PC-9 (cell line): Measurements from ENCODE around the gene PSME1.

Experiments
- EZH2 ChIP-seq: fragments of 200-600 bp; sonication (generic); IDR thresholded peaks from 2 replicates; pipeline ENCODE4 v1.8.0; 2017; ENCODE audit warnings: antibody characterized with exemption, low read depth
- TF ChIP-seq, protein P1 (sequence below): fragments of 200-600 bp; sonication (generic); conservative IDR thresholded peaks from 2 replicates; pipeline ENCODE4 v1.6.1; 2017; ENCODE audit warnings: mixed run types, antibody characterized with exemption, mild to moderate bottlenecking, moderate library complexity

DNA sequence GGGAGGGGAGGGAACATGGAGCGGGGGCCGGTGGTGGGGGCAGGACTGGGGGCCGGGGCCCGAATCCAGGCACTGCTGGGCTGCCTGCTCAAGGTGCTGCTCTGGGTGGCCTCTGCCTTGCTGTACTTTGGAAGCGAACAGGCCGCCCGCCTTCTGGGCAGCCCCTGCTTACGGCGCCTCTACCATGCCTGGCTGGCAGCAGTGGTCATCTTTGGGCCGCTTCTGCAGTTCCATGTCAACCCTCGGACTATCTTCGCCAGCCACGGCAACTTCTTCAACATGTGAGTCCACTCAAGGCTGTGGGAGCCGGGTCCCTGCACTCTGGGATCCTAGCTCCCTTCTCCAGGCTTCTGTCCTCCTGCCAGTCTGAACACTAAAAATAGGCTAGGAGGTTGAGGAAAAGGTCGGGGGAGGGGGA lies 4.4 kb upstream of the PSME1 start:
- TF ChIP-seq, protein P1, sequence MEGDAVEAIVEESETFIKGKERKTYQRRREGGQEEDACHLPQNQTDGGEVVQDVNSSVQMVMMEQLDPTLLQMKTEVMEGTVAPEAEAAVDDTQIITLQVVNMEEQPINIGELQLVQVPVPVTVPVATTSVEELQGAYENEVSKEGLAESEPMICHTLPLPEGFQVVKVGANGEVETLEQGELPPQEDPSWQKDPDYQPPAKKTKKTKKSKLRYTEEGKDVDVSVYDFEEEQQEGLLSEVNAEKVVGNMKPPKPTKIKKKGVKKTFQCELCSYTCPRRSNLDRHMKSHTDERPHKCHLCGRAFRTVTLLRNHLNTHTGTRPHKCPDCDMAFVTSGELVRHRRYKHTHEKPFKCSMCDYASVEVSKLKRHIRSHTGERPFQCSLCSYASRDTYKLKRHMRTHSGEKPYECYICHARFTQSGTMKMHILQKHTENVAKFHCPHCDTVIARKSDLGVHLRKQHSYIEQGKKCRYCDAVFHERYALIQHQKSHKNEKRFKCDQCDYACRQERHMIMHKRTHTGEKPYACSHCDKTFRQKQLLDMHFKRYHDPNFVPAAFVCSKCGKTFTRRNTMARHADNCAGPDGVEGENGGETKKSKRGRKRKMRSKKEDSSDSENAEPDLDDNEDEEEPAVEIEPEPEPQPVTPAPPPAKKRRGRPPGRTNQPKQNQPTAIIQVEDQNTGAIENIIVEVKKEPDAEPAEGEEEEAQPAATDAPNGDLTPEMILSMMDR = no peak
- TF ChIP-seq EZH2 = no peak
